ENCODE results near the gene PPP1R15B.
A peak's percentile ranks its signal among the peaks of the same experiment; 100 is the strongest.

Gene PPP1R15B

GRCh38 chr1:204396015-204396583 lies 15.5 kb downstream of the PPP1R15B start:
- DNase-seq: no peak

- DNase-seq: no peak
Measured at GRCh38 chr1:204391629-204392028, 20.0 kb downstream of the PPP1R15B start.

GRCh38 chr1:204390751-204391466 lies 20.7 kb downstream of the PPP1R15B start:
- no peak for DNase-seq

GRCh38 chr1:204385727-204386126 lies 25.9 kb downstream of the PPP1R15B start:
- no peak for DNase-seq

- DNase-seq: no peak
Measured at GRCh38 chr1:204384636-204385352, 26.8 kb downstream of the PPP1R15B start.

GRCh38 chr1:204383163-204383904 lies 28.3 kb downstream of the PPP1R15B start:
- DNase-seq: no peak

- DNase-seq: no peak
Measured at GRCh38 chr1:204382714-204383083, 28.9 kb downstream of the PPP1R15B start.

GRCh38 chr1:204380293-204380831 lies 31.3 kb downstream of the PPP1R15B start:
- DNase-seq: no peak

GRCh38 chr1:204377800-204378668 lies 33.6 kb downstream of the PPP1R15B start:
- peak; percentile 75 for DNase-seq

GRCh38 chr1:204376919-204377799 lies 34.5 kb downstream of the PPP1R15B start:
- no peak for DNase-seq

- DNase-seq: no peak
Measured at GRCh38 chr1:204376465-204376864, 35.2 kb downstream of the PPP1R15B start.

GRCh38 chr1:204373911-204374310 lies 37.7 kb downstream of the PPP1R15B start:
- DNase-seq: no peak

- no peak for DNase-seq
Measured at GRCh38 chr1:204370176-204370575, 41.4 kb downstream of the PPP1R15B start.

GRCh38 chr1:204368996-204369726 lies 42.5 kb downstream of the PPP1R15B start:
- DNase-seq: no peak

GRCh38 chr1:204367956-204368355 lies 43.7 kb downstream of the PPP1R15B start:
- DNase-seq: no peak

GRCh38 chr1:204367193-204367858 lies 44.3 kb downstream of the PPP1R15B start:
- DNase-seq: no peak

GRCh38 chr1:204366759-204367158 lies 44.9 kb downstream of the PPP1R15B start:
- peak; percentile 80 for DNase-seq

- peak; percentile 90 for DNase-seq
Measured at GRCh38 chr1:204363335-204364114, 48.1 kb downstream of the PPP1R15B start.

GRCh38 chr1:204362984-204363334 lies 48.7 kb downstream of the PPP1R15B start:
- DNase-seq: no peak
